ENCODE measurements around the gene SZRD1. TPM values are rescaled to one million over a fixed set of nuclear protein-coding genes. Genes with fewer than 3 reads are reported as not detected.

SZRD1 gene
- total and polyA plus RNA-seq, 9 of the 15 experiments (the other 6 are each of a cell fraction or from before 2014, with no cell fraction given), result 3.9 to 149 (median 82.5) TPM

DNA sequence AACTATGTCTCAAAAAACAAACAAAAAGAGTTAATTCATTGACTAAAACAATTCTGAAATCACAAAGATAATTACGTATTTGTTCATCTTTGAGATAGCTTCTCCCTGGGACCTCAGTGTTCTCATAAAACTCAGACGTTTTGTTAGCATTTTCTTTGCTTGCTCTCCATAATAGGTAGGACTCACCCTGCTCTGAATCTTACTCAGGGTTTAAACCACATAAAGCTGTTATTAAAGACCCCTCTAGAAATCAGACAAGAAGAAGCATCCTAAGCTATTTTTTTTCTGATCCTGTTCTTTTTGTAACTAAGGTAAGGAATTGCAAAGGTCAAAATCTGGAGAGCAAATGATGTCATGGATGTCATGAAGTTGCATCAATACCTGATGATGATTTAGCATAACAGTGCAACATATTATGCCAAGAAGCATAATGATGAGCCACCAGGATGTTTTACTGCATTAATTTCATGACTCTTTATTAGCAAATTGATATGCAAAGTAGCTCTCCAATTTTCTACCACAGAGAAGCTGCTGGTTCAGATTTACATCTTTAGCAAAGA, 17.1 kb upstream of the SZRD1 start (continued):
- TF ChIP-seq NR4A1 (CRISPR knock-in tag; IDR thresholded peaks at IDR 0.05), result no peak
- TF ChIP-seq NR4A1 (tag; IDR thresholded peaks at IDR 0.05), result no peak
- TF ChIP-seq, protein P1, sequence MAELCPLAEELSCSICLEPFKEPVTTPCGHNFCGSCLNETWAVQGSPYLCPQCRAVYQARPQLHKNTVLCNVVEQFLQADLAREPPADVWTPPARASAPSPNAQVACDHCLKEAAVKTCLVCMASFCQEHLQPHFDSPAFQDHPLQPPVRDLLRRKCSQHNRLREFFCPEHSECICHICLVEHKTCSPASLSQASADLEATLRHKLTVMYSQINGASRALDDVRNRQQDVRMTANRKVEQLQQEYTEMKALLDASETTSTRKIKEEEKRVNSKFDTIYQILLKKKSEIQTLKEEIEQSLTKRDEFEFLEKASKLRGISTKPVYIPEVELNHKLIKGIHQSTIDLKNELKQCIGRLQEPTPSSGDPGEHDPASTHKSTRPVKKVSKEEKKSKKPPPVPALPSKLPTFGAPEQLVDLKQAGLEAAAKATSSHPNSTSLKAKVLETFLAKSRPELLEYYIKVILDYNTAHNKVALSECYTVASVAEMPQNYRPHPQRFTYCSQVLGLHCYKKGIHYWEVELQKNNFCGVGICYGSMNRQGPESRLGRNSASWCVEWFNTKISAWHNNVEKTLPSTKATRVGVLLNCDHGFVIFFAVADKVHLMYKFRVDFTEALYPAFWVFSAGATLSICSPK (IDR thresholded peaks at IDR 0.05; ENCODE audit: borderline replicate concordance), result no peak
- TF ChIP-seq, protein P2, sequence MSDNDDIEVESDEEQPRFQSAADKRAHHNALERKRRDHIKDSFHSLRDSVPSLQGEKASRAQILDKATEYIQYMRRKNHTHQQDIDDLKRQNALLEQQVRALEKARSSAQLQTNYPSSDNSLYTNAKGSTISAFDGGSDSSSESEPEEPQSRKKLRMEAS (CRISPR knock-in tag; IDR thresholded peaks at IDR 0.05), result no peak
- TF ChIP-seq KLF10 (CRISPR knock-in tag; IDR thresholded peaks at IDR 0.05), result no peak
- TF ChIP-seq EZH2 (IDR thresholded peaks at IDR 0.05; ENCODE audit: borderline replicate concordance, low read depth, low read length), result no peak
- no peak for TF ChIP-seq GABPB2 (CRISPR knock-in tag; conservative IDR thresholded peaks at IDR 0.05)
- TF ChIP-seq, protein P3, sequence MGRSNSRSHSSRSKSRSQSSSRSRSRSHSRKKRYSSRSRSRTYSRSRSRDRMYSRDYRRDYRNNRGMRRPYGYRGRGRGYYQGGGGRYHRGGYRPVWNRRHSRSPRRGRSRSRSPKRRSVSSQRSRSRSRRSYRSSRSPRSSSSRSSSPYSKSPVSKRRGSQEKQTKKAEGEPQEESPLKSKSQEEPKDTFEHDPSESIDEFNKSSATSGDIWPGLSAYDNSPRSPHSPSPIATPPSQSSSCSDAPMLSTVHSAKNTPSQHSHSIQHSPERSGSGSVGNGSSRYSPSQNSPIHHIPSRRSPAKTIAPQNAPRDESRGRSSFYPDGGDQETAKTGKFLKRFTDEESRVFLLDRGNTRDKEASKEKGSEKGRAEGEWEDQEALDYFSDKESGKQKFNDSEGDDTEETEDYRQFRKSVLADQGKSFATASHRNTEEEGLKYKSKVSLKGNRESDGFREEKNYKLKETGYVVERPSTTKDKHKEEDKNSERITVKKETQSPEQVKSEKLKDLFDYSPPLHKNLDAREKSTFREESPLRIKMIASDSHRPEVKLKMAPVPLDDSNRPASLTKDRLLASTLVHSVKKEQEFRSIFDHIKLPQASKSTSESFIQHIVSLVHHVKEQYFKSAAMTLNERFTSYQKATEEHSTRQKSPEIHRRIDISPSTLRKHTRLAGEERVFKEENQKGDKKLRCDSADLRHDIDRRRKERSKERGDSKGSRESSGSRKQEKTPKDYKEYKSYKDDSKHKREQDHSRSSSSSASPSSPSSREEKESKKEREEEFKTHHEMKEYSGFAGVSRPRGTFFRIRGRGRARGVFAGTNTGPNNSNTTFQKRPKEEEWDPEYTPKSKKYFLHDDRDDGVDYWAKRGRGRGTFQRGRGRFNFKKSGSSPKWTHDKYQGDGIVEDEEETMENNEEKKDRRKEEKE (IDR thresholded peaks at IDR 0.05; ENCODE audit: borderline replicate concordance in 1 of 2, control insufficient read depth in 1 of 2, low read depth in 2 of 2, low read length in 1 of 2), result no peak
- TF ChIP-seq, protein P4, sequence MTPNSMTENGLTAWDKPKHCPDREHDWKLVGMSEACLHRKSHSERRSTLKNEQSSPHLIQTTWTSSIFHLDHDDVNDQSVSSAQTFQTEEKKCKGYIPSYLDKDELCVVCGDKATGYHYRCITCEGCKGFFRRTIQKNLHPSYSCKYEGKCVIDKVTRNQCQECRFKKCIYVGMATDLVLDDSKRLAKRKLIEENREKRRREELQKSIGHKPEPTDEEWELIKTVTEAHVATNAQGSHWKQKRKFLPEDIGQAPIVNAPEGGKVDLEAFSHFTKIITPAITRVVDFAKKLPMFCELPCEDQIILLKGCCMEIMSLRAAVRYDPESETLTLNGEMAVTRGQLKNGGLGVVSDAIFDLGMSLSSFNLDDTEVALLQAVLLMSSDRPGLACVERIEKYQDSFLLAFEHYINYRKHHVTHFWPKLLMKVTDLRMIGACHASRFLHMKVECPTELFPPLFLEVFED (CRISPR knock-in tag; conservative IDR thresholded peaks at IDR 0.05), result no peak
- no peak for TF ChIP-seq ZNF561 (CRISPR knock-in tag; conservative IDR thresholded peaks at IDR 0.05)
- no peak for TF ChIP-seq TEAD1 (CRISPR knock-in tag; IDR thresholded peaks at IDR 0.05)
- TF ChIP-seq HDAC2 (IDR thresholded peaks at IDR 0.05), result no peak
- TF ChIP-seq MYC (IDR thresholded peaks at IDR 0.05; ENCODE audit: low read depth, low read length), result peak; percentile 24; the same call in 1 of the 2 replicates
- TF ChIP-seq MYC (CRISPR knock-in tag; IDR thresholded peaks at IDR 0.05; ENCODE audit: borderline replicate concordance, low read depth), result no peak
- no peak for TF ChIP-seq PHB (CRISPR knock-in tag; IDR thresholded peaks at IDR 0.05)
- TF ChIP-seq CSDE1 (IDR thresholded peaks at IDR 0.05), result no peak
- TF ChIP-seq, protein P5, sequence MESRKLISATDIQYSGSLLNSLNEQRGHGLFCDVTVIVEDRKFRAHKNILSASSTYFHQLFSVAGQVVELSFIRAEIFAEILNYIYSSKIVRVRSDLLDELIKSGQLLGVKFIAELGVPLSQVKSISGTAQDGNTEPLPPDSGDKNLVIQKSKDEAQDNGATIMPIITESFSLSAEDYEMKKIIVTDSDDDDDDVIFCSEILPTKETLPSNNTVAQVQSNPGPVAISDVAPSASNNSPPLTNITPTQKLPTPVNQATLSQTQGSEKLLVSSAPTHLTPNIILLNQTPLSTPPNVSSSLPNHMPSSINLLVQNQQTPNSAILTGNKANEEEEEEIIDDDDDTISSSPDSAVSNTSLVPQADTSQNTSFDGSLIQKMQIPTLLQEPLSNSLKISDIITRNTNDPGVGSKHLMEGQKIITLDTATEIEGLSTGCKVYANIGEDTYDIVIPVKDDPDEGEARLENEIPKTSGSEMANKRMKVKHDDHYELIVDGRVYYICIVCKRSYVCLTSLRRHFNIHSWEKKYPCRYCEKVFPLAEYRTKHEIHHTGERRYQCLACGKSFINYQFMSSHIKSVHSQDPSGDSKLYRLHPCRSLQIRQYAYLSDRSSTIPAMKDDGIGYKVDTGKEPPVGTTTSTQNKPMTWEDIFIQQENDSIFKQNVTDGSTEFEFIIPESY (CRISPR knock-in tag; IDR thresholded peaks at IDR 0.05), result no peak
- TF ChIP-seq XRCC3 (IDR thresholded peaks at IDR 0.05), result no peak
- TF ChIP-seq TOE1 (IDR thresholded peaks at IDR 0.05; ENCODE audit: borderline replicate concordance), result no peak
- no peak for TF ChIP-seq TOE1 (CRISPR knock-in tag; IDR thresholded peaks at IDR 0.05; ENCODE audit: borderline replicate concordance, low read depth)
- TF ChIP-seq ZNF23 (CRISPR knock-in tag; IDR thresholded peaks at IDR 0.05), result no peak
